GM12873 (cell line): ENCODE measurements around the gene MKLN1.

Source experiments
- TF ChIP-seq, protein P1 (sequence below): IDR thresholded peaks from 2 replicates; pipeline ENCODE4 v1.5.1; 2012; ENCODE audit warnings: low read depth, mild to moderate bottlenecking, moderate library complexity, low read length, control low read depth; ENCODE audit not compliant: insufficient read depth; ENCODE audit errors: missing control alignments

MKLN1 gene

DNA sequence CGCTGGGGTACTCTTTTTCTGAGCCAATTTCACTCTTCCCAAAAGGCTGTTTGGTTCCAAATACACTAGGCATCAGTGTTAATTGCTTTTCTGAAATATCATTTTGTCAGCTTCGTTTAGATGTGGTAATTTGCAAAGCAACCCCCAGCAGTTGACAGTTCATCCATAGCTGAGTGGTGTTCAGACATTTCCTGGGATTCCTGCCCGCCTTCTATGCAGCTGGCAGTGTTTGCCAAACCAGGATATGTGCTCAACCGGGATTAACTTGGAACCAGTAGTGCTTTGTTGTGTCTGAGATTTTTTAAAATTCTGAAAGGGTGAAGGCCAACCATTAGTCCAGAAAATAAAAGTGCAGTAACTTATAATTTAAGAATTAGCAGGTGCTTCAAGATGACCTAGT, 25.2 kb upstream of the MKLN1 start:
- TF ChIP-seq, protein P1, sequence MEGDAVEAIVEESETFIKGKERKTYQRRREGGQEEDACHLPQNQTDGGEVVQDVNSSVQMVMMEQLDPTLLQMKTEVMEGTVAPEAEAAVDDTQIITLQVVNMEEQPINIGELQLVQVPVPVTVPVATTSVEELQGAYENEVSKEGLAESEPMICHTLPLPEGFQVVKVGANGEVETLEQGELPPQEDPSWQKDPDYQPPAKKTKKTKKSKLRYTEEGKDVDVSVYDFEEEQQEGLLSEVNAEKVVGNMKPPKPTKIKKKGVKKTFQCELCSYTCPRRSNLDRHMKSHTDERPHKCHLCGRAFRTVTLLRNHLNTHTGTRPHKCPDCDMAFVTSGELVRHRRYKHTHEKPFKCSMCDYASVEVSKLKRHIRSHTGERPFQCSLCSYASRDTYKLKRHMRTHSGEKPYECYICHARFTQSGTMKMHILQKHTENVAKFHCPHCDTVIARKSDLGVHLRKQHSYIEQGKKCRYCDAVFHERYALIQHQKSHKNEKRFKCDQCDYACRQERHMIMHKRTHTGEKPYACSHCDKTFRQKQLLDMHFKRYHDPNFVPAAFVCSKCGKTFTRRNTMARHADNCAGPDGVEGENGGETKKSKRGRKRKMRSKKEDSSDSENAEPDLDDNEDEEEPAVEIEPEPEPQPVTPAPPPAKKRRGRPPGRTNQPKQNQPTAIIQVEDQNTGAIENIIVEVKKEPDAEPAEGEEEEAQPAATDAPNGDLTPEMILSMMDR, result no peak

DNA sequence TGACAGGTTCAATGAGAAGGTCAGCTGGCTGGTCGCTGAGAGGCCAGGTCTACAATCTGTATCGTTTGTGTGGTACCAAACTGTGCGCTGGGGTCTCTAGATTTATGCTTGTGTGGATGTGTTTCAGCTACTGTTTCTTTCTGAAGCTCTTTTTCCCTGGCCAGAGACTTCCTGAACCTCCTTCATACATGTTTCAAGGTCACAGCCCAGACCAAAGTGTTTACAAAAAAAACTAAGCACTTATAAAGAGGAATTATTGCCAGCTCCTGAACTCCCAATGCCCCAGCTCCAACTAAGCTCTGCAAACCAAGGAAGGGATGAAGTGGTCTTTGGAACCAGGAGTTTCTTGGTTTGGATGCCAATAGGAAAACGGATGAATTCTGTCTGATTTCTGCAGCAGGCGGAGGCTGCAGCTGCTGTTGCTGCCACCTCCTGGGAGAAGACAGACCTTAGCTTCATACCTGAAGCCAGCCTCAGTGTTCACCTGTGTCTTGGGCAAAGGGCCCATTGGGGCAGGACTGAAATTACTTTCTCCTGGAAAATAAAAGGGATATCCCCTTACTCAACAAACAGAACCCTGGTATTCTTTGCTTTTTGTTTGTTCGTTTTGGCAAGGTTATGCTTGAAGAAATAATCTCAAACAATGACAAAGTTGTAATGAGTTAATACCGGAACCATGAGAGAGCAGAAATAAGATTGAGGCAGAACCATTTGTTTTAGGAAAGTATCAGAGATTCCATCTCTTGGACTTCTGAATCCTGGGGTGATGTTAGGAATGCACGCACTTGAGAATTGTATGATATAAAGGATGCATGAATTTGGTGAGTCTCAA, 24.6 kb upstream of the MKLN1 start:
- TF ChIP-seq, protein P1, result peak; percentile 69

DNA sequence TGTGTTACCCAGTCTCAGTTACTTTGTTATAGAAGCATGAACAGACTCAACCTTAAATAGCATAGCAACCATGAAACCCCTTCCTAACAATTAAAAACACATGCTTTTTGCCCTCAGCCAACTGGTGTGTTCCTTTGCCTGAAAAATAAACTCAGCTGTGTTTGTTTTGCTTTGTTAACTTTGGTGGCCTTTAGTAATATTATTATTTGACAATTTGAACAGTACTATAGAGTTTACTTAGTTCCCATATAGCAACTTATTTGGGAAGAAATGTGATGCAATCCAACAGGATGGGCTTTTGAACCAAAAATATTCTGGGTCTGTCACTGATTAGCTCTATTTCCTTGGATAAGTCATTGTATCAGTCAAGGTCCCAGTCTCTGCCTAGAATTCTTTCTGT, 22.5 kb upstream of the MKLN1 start:
- TF ChIP-seq, protein P1, result no peak

DNA sequence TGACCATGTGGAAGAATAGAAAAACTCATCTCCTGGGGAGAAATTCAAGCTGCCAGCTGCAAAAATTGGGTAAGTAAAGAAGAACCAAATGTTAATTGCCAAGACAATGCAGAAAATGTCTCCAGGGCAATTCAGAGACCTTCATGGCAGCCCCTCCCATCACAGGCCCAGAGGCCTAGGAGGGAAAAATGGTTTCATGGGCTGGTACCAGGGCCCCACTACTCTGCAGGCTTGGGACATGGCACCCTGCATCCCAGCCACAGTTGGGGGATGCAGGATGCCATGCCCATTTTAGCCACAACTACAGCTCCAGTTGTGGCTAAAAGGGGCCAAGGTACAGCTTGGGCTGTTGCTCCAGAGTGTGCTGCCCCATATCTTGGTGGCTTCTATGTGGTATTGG, 20.9 kb upstream of the MKLN1 start:
- TF ChIP-seq, protein P1, result no peak

DNA sequence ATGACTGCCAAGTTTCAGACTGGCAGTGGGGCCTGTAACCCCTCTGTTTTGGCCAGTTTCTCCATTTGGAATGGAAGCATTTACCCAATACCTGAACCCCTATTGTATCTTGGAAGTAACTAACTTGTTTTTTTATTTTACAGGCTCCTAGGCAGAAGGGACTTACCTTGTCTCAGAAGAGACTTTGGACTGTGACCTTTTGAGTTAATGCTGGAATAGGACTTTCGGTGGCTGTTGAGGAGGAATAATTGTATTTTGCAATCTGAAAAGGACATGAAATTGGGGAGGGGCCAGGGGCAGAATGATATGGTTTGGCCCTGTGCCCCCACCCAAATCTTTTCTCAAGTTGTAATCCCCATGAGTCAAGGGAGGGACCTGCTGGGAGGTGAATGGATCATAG, 20.0 kb upstream of the MKLN1 start:
- TF ChIP-seq, protein P1, result no peak

DNA sequence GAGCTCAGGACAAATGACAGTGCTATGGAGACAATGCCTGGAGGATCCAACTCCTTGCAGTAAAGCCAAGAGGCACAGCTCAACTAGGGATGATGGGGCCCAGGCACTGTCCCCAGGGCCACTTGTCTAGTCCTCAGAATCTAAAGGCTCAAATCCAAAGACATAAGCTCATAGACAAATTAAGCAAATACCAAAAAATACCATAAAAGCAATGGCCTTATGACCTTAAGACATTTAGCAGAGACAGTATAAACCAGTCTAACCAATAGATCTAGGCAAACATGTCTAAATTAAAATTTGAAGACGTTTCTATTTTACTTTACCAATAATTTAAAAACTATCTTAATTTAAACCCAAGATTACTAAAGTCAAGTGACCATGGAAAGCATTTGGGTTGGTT, 14.8 kb upstream of the MKLN1 start:
- TF ChIP-seq, protein P1, result no peak

DNA sequence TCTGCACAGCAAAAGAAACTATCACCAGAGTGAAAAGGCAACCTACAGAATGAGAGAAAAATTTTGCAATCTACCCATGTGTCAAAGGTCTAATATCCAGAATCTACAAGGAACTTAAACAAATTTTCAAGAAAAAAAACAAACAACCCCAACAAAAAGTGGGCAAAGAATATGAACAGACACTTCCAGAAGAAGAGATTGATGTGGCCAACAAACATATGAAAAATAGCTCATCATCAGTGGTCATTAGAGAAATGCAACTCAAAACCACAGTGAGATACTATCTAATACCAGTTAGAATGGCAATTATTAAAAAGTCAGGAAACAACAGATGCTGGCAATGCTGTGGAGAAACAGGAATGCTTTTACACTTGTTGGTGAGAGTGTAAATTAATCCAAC, 7.1 kb upstream of the MKLN1 start:
- TF ChIP-seq, protein P1, result no peak
